ENCODE data around the gene ZNF549.

Gene ZNF549

GRCh38 chr19:57576661-57577060 lies 49.5 kb downstream of the ZNF549 start:
- TF ChIP-seq EZH2phosphoT487 (conservative IDR thresholded peaks at IDR 0.05; ENCODE audit: low read length), result no peak
- TF ChIP-seq CTCF (IDR thresholded peaks at IDR 0.05; ENCODE audit: insufficient read depth, low read length, poor library complexity, severe bottlenecking), result no peak
- H3K4me3 ChIP-seq (ENCODE audit: insufficient read depth, low read length, poor library complexity, severe bottlenecking), result no peak overlapping the region
- peaks cover 39% of the 10 kb centered on the region; the same call in 1 of the 2 replicates for H3K9me3 ChIP-seq (ENCODE audit: insufficient read depth, low read length)
- no peak overlapping the region for H3K9ac ChIP-seq (ENCODE audit: low read length)
- H2AFZ ChIP-seq (ENCODE audit: low read depth, low read length, severe bottlenecking), result no peak overlapping the region
- H3K36me3 ChIP-seq (ENCODE audit: low read length), result peaks cover 42% of the 10 kb centered on the region
- H4K20me1 ChIP-seq (ENCODE audit: low read depth, low read length), result no peaks in the 10 kb centered on the region
- H3K4me2 ChIP-seq (ENCODE audit: low read depth, low read length, poor library complexity, severe bottlenecking), result no peak overlapping the region
- H3K9me2 ChIP-seq (replicated peaks; ENCODE audit: insufficient read depth, low read length), result no peaks in the 10 kb centered on the region
- no peaks in the 10 kb centered on the region for H3K27me3 ChIP-seq (ENCODE audit: low read length)
- no peaks in the 10 kb centered on the region for H3F3A ChIP-seq (ENCODE audit: insufficient read depth)
- H3K27ac ChIP-seq (ENCODE audit: low read depth, low read length), result no peak overlapping the region
- H3K79me2 ChIP-seq (ENCODE audit: insufficient read depth, low read length), result no peaks in the 10 kb centered on the region; the same call in 1 of the 2 replicates

GRCh38 chr19:57578487-57579205 lies 51.5 kb downstream of the ZNF549 start, which contains the start of gene ZNF416:
Gene ZNF416, minus strand, starts transcription at chr19:57578911. Its CDS starts 207 bp downstream, at chr19:57578704.
- H3K27me3 ChIP-seq (ENCODE audit: low read length), result no peaks in the 10 kb centered on the region
- H3K9ac ChIP-seq (ENCODE audit: low read length), result peak within 1 kb of the TSS; percentile 69
- no peaks in the 10 kb centered on the region for H3F3A ChIP-seq (ENCODE audit: insufficient read depth)
- H2AFZ ChIP-seq (ENCODE audit: low read depth, low read length, severe bottlenecking), result peak within 1 kb of the TSS; percentile 100
- TF ChIP-seq EZH2phosphoT487 (conservative IDR thresholded peaks at IDR 0.05; ENCODE audit: low read length), result no peak
- TF ChIP-seq CTCF (IDR thresholded peaks at IDR 0.05; ENCODE audit: insufficient read depth, low read length, poor library complexity, severe bottlenecking), result peak; percentile 21
- no peaks in the 10 kb centered on the region for H3K9me2 ChIP-seq (replicated peaks; ENCODE audit: insufficient read depth, low read length)
- H3K4me2 ChIP-seq (ENCODE audit: low read depth, low read length, poor library complexity, severe bottlenecking), result peak within 1 kb of the TSS; percentile 67
- peaks cover 19% of the 10 kb centered on the region; the same call in 1 of the 2 replicates for H3K9me3 ChIP-seq (ENCODE audit: insufficient read depth, low read length)
- H3K4me3 ChIP-seq (ENCODE audit: insufficient read depth, low read length, poor library complexity, severe bottlenecking), result peak within 1 kb of the TSS; percentile 81
- no peaks in the 10 kb centered on the region; the same call in 1 of the 2 replicates for H3K79me2 ChIP-seq (ENCODE audit: insufficient read depth, low read length)
- H4K20me1 ChIP-seq (ENCODE audit: low read depth, low read length), result no peaks in the 10 kb centered on the region
- H3K27ac ChIP-seq (ENCODE audit: low read depth, low read length), result peak within 1 kb of the TSS; percentile 41; the same call in 1 of the 2 replicates
- H3K36me3 ChIP-seq (ENCODE audit: low read length), result peaks cover 25% of the 10 kb centered on the region

GRCh38 chr19:57583104-57583520 lies 56.0 kb downstream of the ZNF549 start:
- Histone ChIP-seq H3K27ac (ENCODE audit: low read depth, low read length) (no peak overlapping the region), H2AFZ (ENCODE audit: low read depth, low read length, severe bottlenecking) (no peak overlapping the region), H3F3A (ENCODE audit: insufficient read depth) (no peaks in the 10 kb centered on the region), H3K9me3 (ENCODE audit: insufficient read depth, low read length) (peaks cover 5% of the 10 kb centered on the region; the same call in 1 of the 2 replicates), H4K20me1 (ENCODE audit: low read depth, low read length) (no peaks in the 10 kb centered on the region), H3K79me2 (ENCODE audit: insufficient read depth, low read length) (no peaks in the 10 kb centered on the region), H3K36me3 (ENCODE audit: low read length) (no peaks in the 10 kb centered on the region), H3K4me2 (ENCODE audit: low read depth, low read length, poor library complexity, severe bottlenecking) (no peak overlapping the region), H3K9ac (ENCODE audit: low read length) (no peak overlapping the region), H3K27me3 (ENCODE audit: low read length) (no peaks in the 10 kb centered on the region), H3K9me2 (replicated peaks; ENCODE audit: insufficient read depth, low read length) (no peaks in the 10 kb centered on the region), H3K4me3 (ENCODE audit: insufficient read depth, low read length, poor library complexity, severe bottlenecking) (no peak overlapping the region)
- TF ChIP-seq EZH2phosphoT487 (conservative IDR thresholded peaks at IDR 0.05; ENCODE audit: low read length) (no peak), CTCF (IDR thresholded peaks at IDR 0.05; ENCODE audit: insufficient read depth, low read length, poor library complexity, severe bottlenecking) (no peak)
